GM23338 (cell line): ENCODE measurements around the gene TMEM179. TPM values are rescaled to one million over a fixed set of nuclear protein-coding genes. Genes with fewer than 3 reads are reported as not detected.

Source experiments
- ATAC-seq: fragments of 200-7000 bp; cut with Tn5 transposase; 3 replicates; pipeline ENCODE4 v1.9.1; 2020
- DNase-seq: peaks from one replicate; pipeline ENCODE4 v3.0.0-alpha.2; 2015; ENCODE audit warnings: low spot score
- H2AFZ ChIP-seq: fragments of 200-600 bp; sonication (generic); 2 replicates; pipeline ENCODE4 v1.8.0; 2016; ENCODE audit warnings: antibody characterized with exemption, mild to moderate bottlenecking, moderate library complexity
- H3F3A ChIP-seq: fragments of 200-600 bp; sonication (generic); replicated peaks from 2 replicates; pipeline ENCODE4 v1.8.0; 2017; ENCODE audit warnings: antibody characterized with exemption, mixed run types, low read depth
- H3K27ac ChIP-seq: fragments of 200-600 bp; sonication (generic); 2 replicates; pipeline ENCODE4 v1.6.1; 2016; ENCODE audit warnings: low read depth
- H3K27me3 ChIP-seq: fragments of 200-600 bp; sonication (generic); 2 replicates; pipeline ENCODE4 v1.8.0; 2016; ENCODE audit warnings: mild to moderate bottlenecking, mixed run types, moderate library complexity; ENCODE audit not compliant: insufficient read depth
- H3K36me3 ChIP-seq: fragments of 200-600 bp; sonication (generic); 2 replicates; pipeline ENCODE4 v1.8.0; 2016; ENCODE audit warnings: mild to moderate bottlenecking; ENCODE audit not compliant: insufficient read depth
- H3K4me1 ChIP-seq: fragments of 200-600 bp; sonication (generic); 2 replicates; pipeline ENCODE4 v1.8.0; 2016; ENCODE audit warnings: mild to moderate bottlenecking, moderate library complexity; ENCODE audit not compliant: insufficient read depth
- H3K4me2 ChIP-seq: fragments of 200-600 bp; sonication (generic); 2 replicates; pipeline ENCODE4 v1.7.1; 2017; ENCODE audit warnings: mixed run types
- H3K4me3 ChIP-seq: fragments of 200-600 bp; sonication (generic); 2 replicates; pipeline ENCODE4 v1.6.1; 2016; ENCODE audit warnings: mixed run types
- H3K79me2 ChIP-seq: fragments of 200-600 bp; sonication (generic); replicated peaks from 2 replicates; pipeline ENCODE4 v1.8.0; 2017; ENCODE audit warnings: mild to moderate bottlenecking; ENCODE audit not compliant: insufficient read depth
- H3K9me2 ChIP-seq: fragments of 200-600 bp; sonication (generic); 2 replicates; pipeline ENCODE4 v1.8.0; 2017; ENCODE audit not compliant: insufficient read depth
- H4K20me1 ChIP-seq: fragments of 200-600 bp; sonication (generic); replicated peaks from 2 replicates; pipeline ENCODE4 v1.8.0; 2017; ENCODE audit warnings: mild to moderate bottlenecking; ENCODE audit not compliant: insufficient read depth
- H3K27ac Mint-ChIP-seq: 2 replicates; pipeline ENCODE4 v1.8.0; 2020; ENCODE audit warnings: inconsistent platforms, mild to moderate bottlenecking, moderate library complexity, mixed read lengths
- H3K27me3 Mint-ChIP-seq: 3 replicates; pipeline ENCODE4 v1.8.0; 2022; ENCODE audit warnings: low read depth, mild to moderate bottlenecking, moderate library complexity, mixed read lengths, inconsistent platforms; ENCODE audit not compliant: insufficient read depth, poor library complexity
- H3K36me3 Mint-ChIP-seq: 3 replicates; pipeline ENCODE4 v1.8.0; 2021; ENCODE audit warnings: low read depth, mild to moderate bottlenecking, inconsistent platforms, moderate library complexity, mixed read lengths
- H3K4me1 Mint-ChIP-seq: 3 replicates; pipeline ENCODE4 v1.8.0; 2020; ENCODE audit warnings: mild to moderate bottlenecking, inconsistent platforms, mixed read lengths
- H3K4me3 Mint-ChIP-seq: 3 replicates; pipeline ENCODE4 v1.8.0; 2021; ENCODE audit warnings: moderate library complexity, mild to moderate bottlenecking, inconsistent platforms, mixed read lengths
- H3K9me3 Mint-ChIP-seq: 3 replicates; pipeline ENCODE4 v1.8.0; 2020; ENCODE audit warnings: moderate library complexity, mild to moderate bottlenecking, inconsistent platforms, mixed read lengths
- CREB1 ChIP-seq: fragments of 250-450 bp; sonication (Bioruptor Pico); IDR thresholded peaks from 2 replicates; pipeline ENCODE4 v1.5.0; 2020; ENCODE audit warnings: low read depth, mild to moderate bottlenecking, moderate library complexity
- CTCF ChIP-seq, 2 experiments: fragments of 200-600 bp in 1 of 2; sonication (generic) in 1 of 2; conservative IDR thresholded peaks; 2 replicates each; pipeline versions ENCODE4 v1.5.1 to v1.6.1; 2016 to 2017; ENCODE audit warnings: antibody characterized with exemption in 2 of 2, low read depth in 2 of 2, mild to moderate bottlenecking in 2 of 2, moderate library complexity in 1 of 2
- ETS1 ChIP-seq: IDR thresholded peaks from 2 replicates; pipeline ENCODE4 v1.6.1; 2016; ENCODE audit warnings: antibody characterized with exemption
- EZH2 ChIP-seq: fragments of 200-600 bp; sonication (generic); IDR thresholded peaks from one replicate; pipeline ENCODE4 v1.8.0; 2017; ENCODE audit warnings: antibody characterized with exemption, mild to moderate bottlenecking, low read depth; ENCODE audit not compliant: unreplicated experiment
- EZH2phosphoT487 ChIP-seq: fragments of 200-600 bp; sonication (generic); IDR thresholded peaks from one replicate; pipeline ENCODE4 v1.8.1; 2018; ENCODE audit warnings: antibody characterized with exemption; ENCODE audit not compliant: unreplicated experiment
- REST ChIP-seq: IDR thresholded peaks from one replicate; pipeline ENCODE4 v1.6.1; 2018; ENCODE audit warnings: antibody characterized with exemption; ENCODE audit not compliant: unreplicated experiment
- ZNF114 ChIP-seq: fragments of 250-450 bp; sonication (Bioruptor Pico); IDR thresholded peaks from 2 replicates; pipeline ENCODE4 v1.5.0; 2020; ENCODE audit warnings: mild to moderate bottlenecking, moderate library complexity
- polyA plus RNA-seq: library from polyadenylated mRNA; unstranded; fragments of >200 nt; fragmentation: Nextera tagmentation; extraction: Ambion mirVana; gene quantifications from 2 replicates; pipeline ENCODE4 v1.2.1, GENCODE V29; 2016
- total RNA-seq: library from RNA; depleted of rRNA; stranded (reverse); fragments of >200 nt; shearing (Covaris generic); gene quantifications from 2 replicates; pipeline ENCODE4 v1.2.3, GENCODE V29; 2014
- TF ChIP-seq, protein P1 (sequence below): fragments of 250-450 bp; sonication (Bioruptor Pico); IDR thresholded peaks from 2 replicates; pipeline ENCODE4 v1.5.0; 2020; ENCODE audit warnings: mild to moderate bottlenecking, moderate library complexity

The TMEM179 gene
- total and polyA plus RNA-seq, 2 experiments from 2014 or later: 1.0 to 4.8 TPM

- TF ChIP-seq ETS1: no peak
- no peak for TF ChIP-seq CREB1
- no peak for TF ChIP-seq ZNF114 (CRISPR knock-in tag)
Measured at GRCh38 chr14:104634138-104634760, 29.7 kb upstream of the TMEM179 start (continued).

- DNase-seq: no peak
- peaks cover 6% of the 10 kb centered on the region for H3K9me3 Mint-ChIP-seq
- H3K27me3 Mint-ChIP-seq: peaks cover 2% of the 10 kb centered on the region
- no peaks in the 10 kb centered on the region for H4K20me1 ChIP-seq
- H3K9me2 ChIP-seq: no peaks in the 10 kb centered on the region
- no peak overlapping the region for H2AFZ ChIP-seq
- H3F3A ChIP-seq: no peaks in the 10 kb centered on the region
- no peaks in the 10 kb centered on the region for H3K4me1 Mint-ChIP-seq
- H3K27ac ChIP-seq: no peak overlapping the region
- H3K27ac Mint-ChIP-seq: no peak overlapping the region
- no peak overlapping the region for H3K4me3 ChIP-seq
- no peak overlapping the region for H3K4me2 ChIP-seq
- H3K4me1 ChIP-seq: no peaks in the 10 kb centered on the region
- H3K36me3 ChIP-seq: no peaks in the 10 kb centered on the region
- no peaks in the 10 kb centered on the region for H3K27me3 ChIP-seq
- peaks cover 3% of the 10 kb centered on the region; the same call in 1 of the 3 replicates for H3K36me3 Mint-ChIP-seq
- H3K4me3 Mint-ChIP-seq: no peak overlapping the region
- no peaks in the 10 kb centered on the region for H3K79me2 ChIP-seq
- ATAC-seq: no peak
- no peak for TF ChIP-seq ETS1
- TF ChIP-seq REST: no peak
- TF ChIP-seq EZH2phosphoT487: no peak
- TF ChIP-seq CTCF (conservative IDR thresholded peaks at IDR 0.05; ENCODE audit: low read depth in 2 of 2): no peak
- TF ChIP-seq, protein P1, sequence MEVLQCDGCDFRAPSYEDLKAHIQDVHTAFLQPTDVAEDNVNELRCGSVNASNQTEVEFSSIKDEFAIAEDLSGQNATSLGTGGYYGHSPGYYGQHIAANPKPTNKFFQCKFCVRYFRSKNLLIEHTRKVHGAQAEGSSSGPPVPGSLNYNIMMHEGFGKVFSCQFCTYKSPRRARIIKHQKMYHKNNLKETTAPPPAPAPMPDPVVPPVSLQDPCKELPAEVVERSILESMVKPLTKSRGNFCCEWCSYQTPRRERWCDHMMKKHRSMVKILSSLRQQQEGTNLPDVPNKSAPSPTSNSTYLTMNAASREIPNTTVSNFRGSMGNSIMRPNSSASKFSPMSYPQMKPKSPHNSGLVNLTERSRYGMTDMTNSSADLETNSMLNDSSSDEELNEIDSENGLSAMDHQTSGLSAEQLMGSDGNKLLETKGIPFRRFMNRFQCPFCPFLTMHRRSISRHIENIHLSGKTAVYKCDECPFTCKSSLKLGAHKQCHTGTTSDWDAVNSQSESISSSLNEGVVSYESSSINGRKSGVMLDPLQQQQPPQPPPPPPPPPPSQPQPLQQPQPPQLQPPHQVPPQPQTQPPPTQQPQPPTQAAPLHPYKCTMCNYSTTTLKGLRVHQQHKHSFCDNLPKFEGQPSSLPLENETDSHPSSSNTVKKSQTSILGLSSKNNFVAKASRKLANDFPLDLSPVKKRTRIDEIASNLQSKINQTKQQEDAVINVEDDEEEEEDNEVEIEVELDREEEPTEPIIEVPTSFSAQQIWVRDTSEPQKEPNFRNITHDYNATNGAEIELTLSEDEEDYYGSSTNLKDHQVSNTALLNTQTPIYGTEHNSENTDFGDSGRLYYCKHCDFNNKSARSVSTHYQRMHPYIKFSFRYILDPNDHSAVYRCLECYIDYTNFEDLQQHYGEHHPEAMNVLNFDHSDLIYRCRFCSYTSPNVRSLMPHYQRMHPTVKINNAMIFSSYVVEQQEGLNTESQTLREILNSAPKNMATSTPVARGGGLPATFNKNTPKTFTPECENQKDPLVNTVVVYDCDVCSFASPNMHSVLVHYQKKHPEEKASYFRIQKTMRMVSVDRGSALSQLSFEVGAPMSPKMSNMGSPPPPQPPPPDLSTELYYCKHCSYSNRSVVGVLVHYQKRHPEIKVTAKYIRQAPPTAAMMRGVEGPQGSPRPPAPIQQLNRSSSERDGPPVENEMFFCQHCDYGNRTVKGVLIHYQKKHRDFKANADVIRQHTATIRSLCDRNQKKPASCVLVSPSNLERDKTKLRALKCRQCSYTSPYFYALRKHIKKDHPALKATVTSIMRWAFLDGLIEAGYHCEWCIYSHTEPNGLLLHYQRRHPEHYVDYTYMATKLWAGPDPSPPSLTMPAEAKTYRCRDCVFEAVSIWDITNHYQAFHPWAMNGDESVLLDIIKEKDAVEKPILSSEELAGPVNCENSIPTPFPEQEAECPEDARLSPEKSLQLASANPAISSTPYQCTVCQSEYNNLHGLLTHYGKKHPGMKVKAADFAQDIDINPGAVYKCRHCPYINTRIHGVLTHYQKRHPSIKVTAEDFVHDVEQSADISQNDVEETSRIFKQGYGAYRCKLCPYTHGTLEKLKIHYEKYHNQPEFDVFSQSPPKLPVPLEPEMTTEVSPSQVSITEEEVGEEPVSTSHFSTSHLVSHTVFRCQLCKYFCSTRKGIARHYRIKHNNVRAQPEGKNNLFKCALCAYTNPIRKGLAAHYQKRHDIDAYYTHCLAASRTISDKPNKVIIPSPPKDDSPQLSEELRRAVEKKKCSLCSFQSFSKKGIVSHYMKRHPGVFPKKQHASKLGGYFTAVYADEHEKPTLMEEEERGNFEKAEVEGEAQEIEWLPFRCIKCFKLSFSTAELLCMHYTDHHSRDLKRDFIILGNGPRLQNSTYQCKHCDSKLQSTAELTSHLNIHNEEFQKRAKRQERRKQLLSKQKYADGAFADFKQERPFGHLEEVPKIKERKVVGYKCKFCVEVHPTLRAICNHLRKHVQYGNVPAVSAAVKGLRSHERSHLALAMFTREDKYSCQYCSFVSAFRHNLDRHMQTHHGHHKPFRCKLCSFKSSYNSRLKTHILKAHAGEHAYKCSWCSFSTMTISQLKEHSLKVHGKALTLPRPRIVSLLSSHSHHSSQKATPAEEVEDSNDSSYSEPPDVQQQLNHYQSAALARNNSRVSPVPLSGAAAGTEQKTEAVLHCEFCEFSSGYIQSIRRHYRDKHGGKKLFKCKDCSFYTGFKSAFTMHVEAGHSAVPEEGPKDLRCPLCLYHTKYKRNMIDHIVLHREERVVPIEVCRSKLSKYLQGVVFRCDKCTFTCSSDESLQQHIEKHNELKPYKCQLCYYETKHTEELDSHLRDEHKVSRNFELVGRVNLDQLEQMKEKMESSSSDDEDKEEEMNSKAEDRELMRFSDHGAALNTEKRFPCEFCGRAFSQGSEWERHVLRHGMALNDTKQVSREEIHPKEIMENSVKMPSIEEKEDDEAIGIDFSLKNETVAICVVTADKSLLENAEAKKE (CRISPR knock-in tag): no peak
- no peak for TF ChIP-seq EZH2
Measured at GRCh38 chr14:104633276-104634137, 28.9 kb upstream of the TMEM179 start.
